K562 (cell line): Measurements from ENCODE around the gene TTLL10. TPM values are rescaled to one million over a fixed set of nuclear protein-coding genes. Genes with fewer than 3 reads are reported as not detected.

Source experiments
- ARID3A ChIP-seq: IDR thresholded peaks from 2 replicates; pipeline ENCODE4 v1.6.1; 2012; ENCODE audit warnings: low read depth, low read length, improper control_type of control experiment, borderline replicate concordance
- CREB3 ChIP-seq: fragments of 450-650 bp; conservative IDR thresholded peaks from 2 replicates; pipeline ENCODE4 v1.6.1; 2016; ENCODE audit warnings: missing genetic modification characterization, low read depth, mild to moderate bottlenecking, missing compliant biosample characterization, moderate library complexity
- DACH1 ChIP-seq: fragments of 450-650 bp; IDR thresholded peaks from 2 replicates; pipeline ENCODE4 v1.6.1; 2018; ENCODE audit not compliant: partially characterized antibody
- FOXP1 ChIP-seq: sonication (generic); formaldehyde crosslinking; IDR thresholded peaks from 2 replicates; pipeline ENCODE4 v1.8.0; 2022; ENCODE audit warnings: mild to moderate bottlenecking, missing genetic modification reagents
- HDAC8 ChIP-seq: fragments of 450-650 bp; IDR thresholded peaks from 2 replicates; pipeline ENCODE4 v1.6.1; 2016; ENCODE audit warnings: mild to moderate bottlenecking, missing genetic modification characterization, moderate library complexity, missing compliant biosample characterization
- HNRNPUL1 ChIP-seq: fragments of 200-400 bp; formaldehyde crosslinking; IDR thresholded peaks from 2 replicates; pipeline ENCODE4 v1.6.1; 2017; ENCODE audit warnings: low read length
- IRF2 ChIP-seq: sonication (generic); formaldehyde crosslinking; IDR thresholded peaks from 2 replicates; pipeline ENCODE4 v1.8.1; 2022; ENCODE audit warnings: mild to moderate bottlenecking, missing genetic modification reagents
- KHSRP ChIP-seq: fragments of 450-650 bp; IDR thresholded peaks from 2 replicates; pipeline ENCODE4 v1.6.1; 2017
- KLF13 ChIP-seq: fragments of 450-650 bp; IDR thresholded peaks from 2 replicates; pipeline ENCODE4 v1.6.1; 2016; ENCODE audit warnings: missing genetic modification characterization, low read depth, mild to moderate bottlenecking, missing compliant biosample characterization, moderate library complexity, borderline replicate concordance
- MYBL2 ChIP-seq, 2 experiments: fragments of 450-650 bp in 1 of 2; sonication (generic) in 1 of 2; formaldehyde crosslinking in 1 of 2; IDR thresholded peaks; 2 replicates each; pipeline versions ENCODE4 v1.6.1 to v1.8.1; 2017 to 2022; ENCODE audit warnings: borderline replicate concordance in 1 of 2, inconsistent platforms in 1 of 2, low read depth in 1 of 2, mild to moderate bottlenecking in 1 of 2, missing genetic modification reagents in 1 of 2, moderate library complexity in 1 of 2
- PTTG1 ChIP-seq: fragments of 450-650 bp; IDR thresholded peaks from 2 replicates; pipeline ENCODE4 v1.6.1; 2016; ENCODE audit warnings: low read depth, mild to moderate bottlenecking, missing genetic modification characterization, missing compliant biosample characterization
- RAD21 ChIP-seq, 2 experiments: fragments of 250-450 bp in 1 of 2; fragments of 450-650 bp in 1 of 2; sonication (Bioruptor Pico) in 1 of 2; formaldehyde crosslinking in 1 of 2; IDR thresholded peaks in 1 of 2; conservative IDR thresholded peaks in 1 of 2; 2 replicates each; pipeline versions ENCODE4 v1.4.0 to v1.8.0; 2020 to 2022; ENCODE audit warnings: mild to moderate bottlenecking in 2 of 2, moderate library complexity in 1 of 2
- RFX1 ChIP-seq: fragments of 450-650 bp; IDR thresholded peaks from 2 replicates; pipeline ENCODE4 v1.6.1; 2016; ENCODE audit warnings: mild to moderate bottlenecking, moderate library complexity
- SUPT5H ChIP-seq: fragments of 450-650 bp; IDR thresholded peaks from 2 replicates; pipeline ENCODE4 v1.6.1; 2016
- TAF9B ChIP-seq: fragments of 450-650 bp; IDR thresholded peaks from 2 replicates; pipeline ENCODE4 v1.6.1; 2018; ENCODE audit warnings: mild to moderate bottlenecking; ENCODE audit not compliant: partially characterized antibody
- TFAM ChIP-seq: fragments of 250-450 bp; sonication (Bioruptor Pico); conservative IDR thresholded peaks from 2 replicates; pipeline ENCODE4 v1.5.0; 2021; ENCODE audit warnings: mild to moderate bottlenecking, moderate library complexity
- XRCC4 ChIP-seq: IDR thresholded peaks from one replicate; pipeline ENCODE4 v1.6.1; 2011; ENCODE audit not compliant: insufficient read depth, insufficient read length; ENCODE audit errors: extremely low read depth
- ZBTB8A ChIP-seq: fragments of 450-650 bp; IDR thresholded peaks from 2 replicates; pipeline ENCODE4 v1.6.1; 2018; ENCODE audit warnings: mild to moderate bottlenecking, moderate library complexity; ENCODE audit not compliant: partially characterized antibody
- ZNF224 ChIP-seq: sonication (generic); formaldehyde crosslinking; IDR thresholded peaks from 2 replicates; pipeline ENCODE4 v1.8.0; 2022; ENCODE audit warnings: mild to moderate bottlenecking, missing genetic modification reagents
- ZNF277 ChIP-seq: fragments of 250-450 bp; sonication (Bioruptor Pico); IDR thresholded peaks from 2 replicates; pipeline ENCODE4 v1.8.0; 2022; ENCODE audit warnings: inconsistent platforms, mild to moderate bottlenecking, moderate library complexity, borderline replicate concordance
- ZNF408 ChIP-seq: fragments of 250-450 bp; sonication (Bioruptor Pico); IDR thresholded peaks from 2 replicates; pipeline ENCODE4 v1.4.0; 2020; ENCODE audit warnings: low read depth, mild to moderate bottlenecking, moderate library complexity
- ZNF445 ChIP-seq: fragments of 250-450 bp; sonication (Bioruptor Pico); IDR thresholded peaks from 2 replicates; pipeline ENCODE4 v1.4.0; 2020; ENCODE audit warnings: low read depth, mild to moderate bottlenecking, moderate library complexity
- ZNF551 ChIP-seq: fragments of 250-450 bp; sonication (Bioruptor Pico); IDR thresholded peaks from 2 replicates; pipeline ENCODE4 v1.5.0; 2021; ENCODE audit warnings: mild to moderate bottlenecking, moderate library complexity
- ZNF589 ChIP-seq: fragments of 200-800 bp; sonication (Bioruptor generic); IDR thresholded peaks from 2 replicates; pipeline ENCODE4 v1.6.1; 2016; ENCODE audit warnings: low read depth, missing genetic modification characterization, missing compliant biosample characterization
- ZNF695 ChIP-seq: fragments of 450-650 bp; formaldehyde crosslinking; IDR thresholded peaks from 2 replicates; pipeline ENCODE4 v1.4.0; 2020; ENCODE audit warnings: mild to moderate bottlenecking, moderate library complexity
- polyA plus RNA-seq, 8 experiments: library from polyadenylated mRNA; depleted of rRNA in 4 of 8; stranded (reverse) in 5 of 8; unstranded in 3 of 8; fragments of >200 nt; fragmentation: Nextera tagmentation in 2 of 8; fragmentation: Illumina TruSeq in 1 of 8; extraction: Ambion mirVana in 2 of 8; extraction: Trizol in 1 of 8; gene quantifications; 2 replicates each; pipeline versions ENCODE4 v1.2.1 to v1.2.3, GENCODE V29; 2011 to 2014; ENCODE audit warnings: inconsistent platforms in 1 of 8, missing spikeins in 1 of 8
- total RNA-seq, 7 experiments: library from RNA; depleted of rRNA in 6 of 7; stranded (reverse); fragments of >200 nt in 6 of 7; fragmentation: Illumina TruSeq in 2 of 7; extraction: Trizol in 2 of 7; gene quantifications; 2 replicates each; pipeline versions ENCODE4 v1.2.1 to v1.2.3, GENCODE V29; 2011 to 2021; ENCODE audit warnings: low replicate concordance in 1 of 7

TTLL10 gene
- total and polyA plus RNA-seq, 9 of the 15 experiments (the other 6 are each of a cell fraction or from before 2014, with no cell fraction given), result not detected

GRCh38 chr1:1231400-1232207 is 57.9 kb downstream of the TTLL10 start, which contains the start of gene SDF4 (continued):
- no peak; the same call in 1 of the 2 replicates for TF ChIP-seq ZNF589 (CRISPR knock-in tag)
- no peak for TF ChIP-seq DACH1
- no peak for TF ChIP-seq RFX1
- no peak for TF ChIP-seq TAF9B
- TF ChIP-seq ZNF695 (CRISPR knock-in tag), result no peak
- TF ChIP-seq MYBL2 (IDR thresholded peaks at IDR 0.05; ENCODE audit: low read depth), result no peak
- TF ChIP-seq MYBL2 (CRISPR knock-in tag; IDR thresholded peaks at IDR 0.05; ENCODE audit: borderline replicate concordance), result no peak
- TF ChIP-seq KLF13 (tag), result 0 out of 2 replicates have a peak, but pooled peaks have one; percentile 53
- no peak for TF ChIP-seq ZNF551 (CRISPR knock-in tag)
- TF ChIP-seq HNRNPUL1, result no peak
- TF ChIP-seq ZNF224 (CRISPR knock-in tag), result no peak
- TF ChIP-seq CREB3 (tag), result no peak
- TF ChIP-seq HDAC8 (tag), result peak; percentile 40; the same call in 1 of the 2 replicates
- TF ChIP-seq FOXP1 (CRISPR knock-in tag), result peak; percentile 56
- no peak for TF ChIP-seq XRCC4
- TF ChIP-seq SUPT5H, result peak; percentile 86
- no peak for TF ChIP-seq KHSRP
- no peak for TF ChIP-seq ZBTB8A
- TF ChIP-seq TFAM (CRISPR knock-in tag), result no peak
- no peak for TF ChIP-seq RAD21 (CRISPR knock-in tag; conservative IDR thresholded peaks at IDR 0.05 in 1 of 2, IDR thresholded peaks at IDR 0.05 in 1 of 2)
- no peak for TF ChIP-seq ARID3A
- no peak for TF ChIP-seq IRF2 (CRISPR knock-in tag)
- TF ChIP-seq PTTG1 (tag), result no peak
- TF ChIP-seq ZNF408 (CRISPR knock-in tag), result no peak
- TF ChIP-seq ZNF445, result no peak
- no peak for TF ChIP-seq ZNF277
